Vagina (tissue), 2 donors: ENCODE data around the gene TRAPPC1.

Source experiments
- CTCF ChIP-seq, 3 experiments: fragments of 450-650 bp in 2 of 3; fragments of 200-600 bp in 1 of 3; sonication (generic) in 1 of 3; IDR thresholded peaks; one replicate each; pipeline ENCODE4 v1.5.1; 2017 to 2019; ENCODE audit warnings: antibody characterized with exemption in 3 of 3, mild to moderate bottlenecking in 2 of 3, moderate library complexity in 2 of 3
- POLR2A ChIP-seq, 2 donors: fragments of 450-650 bp; IDR thresholded peaks; one replicate each; pipeline ENCODE4 v1.6.1; 2017; ENCODE audit warnings: antibody characterized with exemption in 2 of 2, mild to moderate bottlenecking in 2 of 2, moderate library complexity in 2 of 2
- POLR2AphosphoS5 ChIP-seq, 2 donors: sonication (generic); formaldehyde crosslinking; IDR thresholded peaks; one replicate each; pipeline ENCODE4 v1.9.0; 2017; ENCODE audit warnings: antibody characterized with exemption in 2 of 2, mild to moderate bottlenecking in 2 of 2, low read depth in 1 of 2; ENCODE audit not compliant: insufficient read depth in 1 of 2

- TF ChIP-seq CTCF (IDR thresholded peaks at IDR 0.05) (no peak), POLR2A (IDR thresholded peaks at IDR 0.05) (no peak), POLR2AphosphoS5 (IDR thresholded peaks at IDR 0.05; ENCODE audit: insufficient read depth in 1 of 2, low read depth in 1 of 2) (no peak)
Measured at GRCh38 chr17:7951143-7951792, 19.5 kb upstream of the TRAPPC1 start.
